Measurements from ENCODE around the gene XRRA1.

The XRRA1 gene

GRCh38 chr11:74860743-74861142, 88.1 kb downstream of the XRRA1 start:
- H3K9me3 ChIP-seq (replicated peaks in 1 of 11): peaks cover 61 to 70% (median 65%) of the 10 kb centered on the region in 11 experiments
- no peak overlapping the region for H3K4me2 ChIP-seq
- H3K4me3 ChIP-seq: 0 out of 20 replicates have a peak overlapping the region, but pooled peaks of 1 of the 10 experiments have one; percentile 9
- H3K27ac ChIP-seq: no peak overlapping the region
- no peaks in the 10 kb centered on the region for H4K20me1 ChIP-seq
- no peaks in the 10 kb centered on the region for H3K27me3 ChIP-seq
- no peak overlapping the region for H3K9ac ChIP-seq
- peaks cover 83 to 99% (median 92%) of the 10 kb centered on the region in 11 experiments for H3K36me3 ChIP-seq
- no peak for TF ChIP-seq Cebpa-rat (IDR thresholded peaks at IDR 0.05)
- H3K4me1 ChIP-seq: no peaks in the 10 kb centered on the region

- no peak overlapping the region for H3K27ac ChIP-seq
- no peaks in the 10 kb centered on the region for H3K27me3 ChIP-seq
- no peak overlapping the region for H3K4me3 ChIP-seq
- H3K4me1 ChIP-seq: peaks cover 0 to 25% (median 17%) of the 10 kb centered on the region in 10 experiments; a peak in 18 of 20 replicates
- H3K9ac ChIP-seq: no peak overlapping the region
- peaks cover 61 to 98% (median 73%) of the 10 kb centered on the region in 11 experiments for H3K36me3 ChIP-seq
- TF ChIP-seq Cebpa-rat (IDR thresholded peaks at IDR 0.05): no peak
- peaks cover 0 to 7% (median 0%) of the 10 kb centered on the region in 11 experiments; a peak in 1 of 22 replicates for H3K9me3 ChIP-seq (replicated peaks in 1 of 11)
- H4K20me1 ChIP-seq: 0 out of 22 replicates have a peak, but pooled peaks cover 0 to under 1% (median 0%) of the 10 kb centered on the region in 11 experiments
- H3K4me2 ChIP-seq: no peak overlapping the region
Measured at GRCh38 chr11:74853223-74853622, 95.7 kb downstream of the XRRA1 start.

DNA sequence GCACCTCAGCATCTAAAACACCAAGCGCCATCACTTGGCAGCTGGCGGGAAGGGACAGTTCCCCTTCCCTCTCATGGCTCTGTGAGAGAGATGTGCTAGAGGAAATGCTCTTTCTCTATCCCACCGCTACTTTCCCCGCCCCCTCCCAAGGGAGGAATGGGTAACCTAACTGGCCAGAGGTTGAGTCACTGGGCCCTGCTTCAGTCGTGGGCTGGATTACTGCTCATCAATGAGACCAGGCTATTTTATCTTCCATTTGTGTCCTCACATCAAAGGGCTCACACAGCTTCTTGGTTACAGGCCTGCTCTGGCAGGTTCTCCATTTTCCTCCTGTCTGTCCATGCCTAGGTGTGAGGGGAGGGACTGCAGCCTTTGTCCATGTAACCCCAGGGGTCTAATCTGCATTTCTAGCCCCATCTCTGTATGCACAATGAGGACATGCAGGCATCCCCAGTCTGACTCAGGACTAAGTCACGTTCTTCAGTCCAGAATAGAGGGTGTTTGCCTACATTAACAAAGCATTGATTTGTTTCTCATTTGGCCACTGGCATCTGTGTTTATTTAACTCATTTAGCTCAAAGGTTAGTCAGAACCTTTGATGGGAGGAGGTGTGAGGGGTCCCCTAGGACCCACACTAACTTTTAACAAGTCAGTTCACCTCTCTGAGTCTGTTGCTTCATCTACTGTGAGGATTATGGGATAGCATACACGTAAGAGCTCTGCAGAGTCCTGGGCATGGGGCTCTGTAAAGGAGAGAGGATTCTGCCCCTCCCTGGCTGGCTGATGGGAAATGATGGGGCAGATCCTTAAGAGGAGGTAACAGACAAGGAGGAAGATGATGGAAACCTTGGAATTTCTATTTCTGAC, 99.1 kb downstream of the XRRA1 start:
- Histone ChIP-seq H3K36me3 (peaks cover 65 to 88% (median 74%) of the 10 kb centered on the region in 11 experiments), H3K27ac (peak overlapping the region in 6 of 11 experiments; percentile 6 to 18 (median 12); a peak in 4 of 22 replicates), H3K9me3 (replicated peaks in 1 of 11) (peaks cover 0 to 7% (median 0%) of the 10 kb centered on the region in 11 experiments; a peak in 1 of 22 replicates), H3K4me3 (no peak overlapping the region), H3K9ac (no peak overlapping the region), H3K27me3 (no peaks in the 10 kb centered on the region), H4K20me1 (peaks cover 0 to 14% (median 0%) of the 10 kb centered on the region in 11 experiments; a peak in 3 of 22 replicates), H3K4me2 (peak overlapping the region in 10 of 11 experiments; percentile 15 to 57 (median 36); a peak in 18 of 22 replicates), H3K4me1 (peaks cover 24 to 42% (median 38%) of the 10 kb centered on the region in 10 experiments)
- no peak for TF ChIP-seq Cebpa-rat (IDR thresholded peaks at IDR 0.05)

- Histone ChIP-seq H3K9me3 (replicated peaks in 1 of 11) (peaks cover 0 to 7% (median 0%) of the 10 kb centered on the region in 11 experiments; a peak in 1 of 22 replicates), H3K4me1 (peaks cover 24 to 42% (median 36%) of the 10 kb centered on the region in 10 experiments), H3K4me2 (peak overlapping the region in 10 of 11 experiments; percentile 51 to 75 (median 66); a peak in 18 of 22 replicates), H3K27ac (peak overlapping the region in 1 of 11 experiments; percentile 13; a peak in 2 of 22 replicates), H3K4me3 (no peak overlapping the region), H3K36me3 (peaks cover 67 to 88% (median 75%) of the 10 kb centered on the region in 11 experiments), H3K9ac (no peak overlapping the region), H3K27me3 (no peaks in the 10 kb centered on the region), H4K20me1 (peaks cover 0 to 19% (median 0%) of the 10 kb centered on the region in 11 experiments; a peak in 4 of 22 replicates)
- TF ChIP-seq Cebpa-rat (IDR thresholded peaks at IDR 0.05): no peak
Measured at GRCh38 chr11:74847895-74848294, 101.0 kb downstream of the XRRA1 start.

DNA sequence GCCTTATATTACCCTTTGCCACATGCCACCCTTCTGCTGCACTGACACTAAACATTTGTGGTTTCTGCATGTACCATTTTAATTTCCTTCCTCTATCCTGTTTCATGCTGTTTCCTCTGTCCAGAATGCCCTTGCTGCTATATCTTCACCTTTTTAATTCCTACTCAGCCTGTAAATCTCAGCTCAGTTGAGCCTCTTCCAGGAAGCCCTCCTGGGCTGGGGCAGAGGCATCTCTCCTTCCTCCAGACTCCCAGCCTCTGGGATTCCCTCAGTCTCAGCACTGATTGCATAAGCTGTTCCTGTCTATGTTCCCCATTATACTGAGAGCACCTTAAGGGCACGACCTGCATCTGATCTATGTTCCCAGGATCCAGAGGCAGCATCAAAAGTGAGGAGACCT, 101.5 kb downstream of the XRRA1 start:
- Histone ChIP-seq H4K20me1 (peaks cover 0 to 21% (median 0%) of the 10 kb centered on the region in 11 experiments; a peak in 4 of 22 replicates), H3K27ac (peak overlapping the region in 2 of 11 experiments; percentile 13 to 26; a peak in 2 of 22 replicates), H3K27me3 (no peaks in the 10 kb centered on the region), H3K4me2 (peak overlapping the region; percentile 49 to 75 (median 66)), H3K9me3 (replicated peaks in 1 of 11) (peaks cover 0 to 7% (median 0%) of the 10 kb centered on the region in 11 experiments; a peak in 1 of 22 replicates), H3K9ac (no peak overlapping the region; a peak in 1 of 22 replicates), H3K4me3 (0 out of 20 replicates have a peak overlapping the region, but pooled peaks of 1 of the 10 experiments have one; percentile 12), H3K36me3 (peaks cover 67 to 88% (median 75%) of the 10 kb centered on the region in 11 experiments), H3K4me1 (peaks cover 24 to 42% (median 36%) of the 10 kb centered on the region in 10 experiments)
- TF ChIP-seq Cebpa-rat (IDR thresholded peaks at IDR 0.05): no peak

DNA sequence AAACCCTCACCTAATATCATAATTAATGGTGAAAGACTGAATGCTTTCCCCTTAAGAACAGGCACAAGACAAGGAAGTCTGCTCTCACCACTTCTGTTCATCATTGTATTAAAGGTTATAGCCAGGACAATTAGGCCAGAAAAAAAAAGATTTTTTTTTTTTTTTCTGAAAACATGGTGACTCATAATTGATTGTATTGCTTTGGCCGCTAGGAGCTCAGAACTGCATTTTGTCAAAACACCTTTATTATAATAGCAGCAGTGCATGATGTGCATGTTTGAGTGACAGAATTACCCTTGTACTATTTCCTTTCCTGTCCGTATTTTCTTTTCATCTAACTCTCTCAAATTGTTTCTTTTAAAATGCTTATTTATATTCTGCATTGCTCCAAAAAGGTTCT, 102.1 kb downstream of the XRRA1 start:
- peaks cover 0 to 4% (median 0%) of the 10 kb centered on the region in 11 experiments; a peak in 1 of 22 replicates for H3K9me3 ChIP-seq (replicated peaks in 1 of 11)
- H3K4me2 ChIP-seq: peak overlapping the region; percentile 42 to 75 (median 61); a peak in 19 of 22 replicates
- no peak overlapping the region for H3K4me3 ChIP-seq
- H3K27me3 ChIP-seq: no peaks in the 10 kb centered on the region
- H3K36me3 ChIP-seq: peaks cover 68 to 88% (median 75%) of the 10 kb centered on the region in 11 experiments
- H3K4me1 ChIP-seq: peaks cover 24 to 42% (median 36%) of the 10 kb centered on the region in 10 experiments
- no peak overlapping the region for H3K27ac ChIP-seq
- no peak for TF ChIP-seq Cebpa-rat (IDR thresholded peaks at IDR 0.05)
- H4K20me1 ChIP-seq: peaks cover 0 to 21% (median 0%) of the 10 kb centered on the region in 11 experiments; a peak in 4 of 22 replicates
- no peak overlapping the region for H3K9ac ChIP-seq

DNA sequence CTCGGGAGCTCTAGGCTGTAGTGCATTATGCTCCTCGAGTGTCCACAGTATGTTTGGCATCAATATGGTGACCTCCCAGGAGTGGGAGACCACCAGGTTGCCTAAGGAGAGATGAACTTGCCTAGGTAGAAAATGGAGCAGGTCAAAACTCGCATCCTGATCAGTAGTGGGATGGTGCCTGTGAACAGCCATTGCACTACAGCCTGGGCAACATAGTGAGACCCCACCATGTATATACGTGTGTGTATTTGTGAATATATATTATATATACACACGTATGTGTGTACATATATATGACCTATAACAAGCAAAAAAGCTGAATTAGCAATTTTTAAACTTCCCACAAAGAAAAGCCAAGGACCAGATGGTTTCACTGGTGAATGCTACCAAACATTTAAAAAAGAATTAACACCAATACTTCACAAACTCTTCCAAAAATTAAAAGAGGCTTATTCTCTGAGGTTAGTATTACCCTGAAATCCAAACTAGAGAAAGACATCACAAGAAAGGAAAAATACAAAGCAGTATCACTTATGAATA, 102.8 kb downstream of the XRRA1 start:
- Histone ChIP-seq H3K36me3 (peaks cover 68 to 88% (median 75%) of the 10 kb centered on the region in 11 experiments), H3K4me1 (peaks cover 24 to 42% (median 36%) of the 10 kb centered on the region in 10 experiments)
- TF ChIP-seq Cebpa-rat (IDR thresholded peaks at IDR 0.05): no peak

GRCh38 chr11:74844865-74845264, 104.0 kb downstream of the XRRA1 start:
- Histone ChIP-seq H3K4me2 (no peak overlapping the region), H4K20me1 (peaks cover 0 to 21% (median 0%) of the 10 kb centered on the region in 11 experiments; a peak in 4 of 22 replicates), H3K4me1 (peaks cover 24 to 42% (median 33%) of the 10 kb centered on the region in 10 experiments), H3K9me3 (replicated peaks in 1 of 11) (no peaks in the 10 kb centered on the region), H3K36me3 (peaks cover 67 to 87% (median 75%) of the 10 kb centered on the region in 11 experiments), H3K4me3 (no peak overlapping the region), H3K27me3 (no peaks in the 10 kb centered on the region), H3K27ac (no peak overlapping the region), H3K9ac (no peak overlapping the region)
- TF ChIP-seq Cebpa-rat (IDR thresholded peaks at IDR 0.05): no peak

More for the DNA sequence above, 102.8 kb downstream of the XRRA1 start:
- Histone ChIP-seq H3K27ac (no peak overlapping the region), H4K20me1 (peaks cover 0 to 21% (median 0%) of the 10 kb centered on the region in 11 experiments; a peak in 4 of 22 replicates), H3K9ac (no peak overlapping the region), H3K4me3 (no peak overlapping the region), H3K9me3 (replicated peaks in 1 of 11) (no peaks in the 10 kb centered on the region), H3K4me2 (peak overlapping the region in 1 of 11 experiments; percentile 75; a peak in 2 of 22 replicates), H3K27me3 (no peaks in the 10 kb centered on the region)

Measured in BLaER1 treated with 17β-estradiol and CSF1 and Interleukin-3, amounts not matched to agents 10 nM and 100 nM (cell line).